NCI-H1436 treated with DMSO at 0.1 percent for 48 hours (cell line): ENCODE measurements around the gene LRRFIP2.

Experiments used
- DNase-seq: peaks from one replicate; lab custom pipeline; 2025; lab: John Stamatoyannopoulos, UW

LRRFIP2 gene

GRCh38 chr3:37024820-37025405 lies 149.5 kb downstream of the LRRFIP2 start:
- no peak for DNase-seq

GRCh38 chr3:37024092-37024491 lies 150.3 kb downstream of the LRRFIP2 start:
- DNase-seq: no peak

GRCh38 chr3:37017683-37018082 lies 156.7 kb downstream of the LRRFIP2 start:
- DNase-seq: no peak

- no peak for DNase-seq
Observed at GRCh38 chr3:37016903-37017302, 157.5 kb downstream of the LRRFIP2 start.

GRCh38 chr3:37015642-37016041 lies 158.7 kb downstream of the LRRFIP2 start:
- no peak for DNase-seq

- DNase-seq: no peak
Observed at GRCh38 chr3:37014620-37015019, 159.8 kb downstream of the LRRFIP2 start.
